GM23338 (cell line): ENCODE results near the gene TOB2. TPM values are rescaled to one million over a fixed set of nuclear protein-coding genes. Genes with fewer than 3 reads are reported as not detected.

Experiments used
- ATAC-seq: fragments of 200-7000 bp; cut with Tn5 transposase; 3 replicates; pipeline ENCODE4 v1.9.1; 2020
- DNase-seq: peaks from one replicate; pipeline ENCODE4 v3.0.0-alpha.2; 2015; ENCODE audit warnings: low spot score
- H2AFZ ChIP-seq: fragments of 200-600 bp; sonication (generic); 2 replicates; pipeline ENCODE4 v1.8.0; 2016; ENCODE audit warnings: antibody characterized with exemption, mild to moderate bottlenecking, moderate library complexity
- H3F3A ChIP-seq: fragments of 200-600 bp; sonication (generic); replicated peaks from 2 replicates; pipeline ENCODE4 v1.8.0; 2017; ENCODE audit warnings: antibody characterized with exemption, mixed run types, low read depth
- H3K27ac ChIP-seq: fragments of 200-600 bp; sonication (generic); 2 replicates; pipeline ENCODE4 v1.6.1; 2016; ENCODE audit warnings: low read depth
- H3K27me3 ChIP-seq: fragments of 200-600 bp; sonication (generic); 2 replicates; pipeline ENCODE4 v1.8.0; 2016; ENCODE audit warnings: mild to moderate bottlenecking, mixed run types, moderate library complexity; ENCODE audit not compliant: insufficient read depth
- H3K36me3 ChIP-seq: fragments of 200-600 bp; sonication (generic); 2 replicates; pipeline ENCODE4 v1.8.0; 2016; ENCODE audit warnings: mild to moderate bottlenecking; ENCODE audit not compliant: insufficient read depth
- H3K4me1 ChIP-seq: fragments of 200-600 bp; sonication (generic); 2 replicates; pipeline ENCODE4 v1.8.0; 2016; ENCODE audit warnings: mild to moderate bottlenecking, moderate library complexity; ENCODE audit not compliant: insufficient read depth
- H3K4me2 ChIP-seq: fragments of 200-600 bp; sonication (generic); 2 replicates; pipeline ENCODE4 v1.7.1; 2017; ENCODE audit warnings: mixed run types
- H3K4me3 ChIP-seq: fragments of 200-600 bp; sonication (generic); 2 replicates; pipeline ENCODE4 v1.6.1; 2016; ENCODE audit warnings: mixed run types
- H3K79me2 ChIP-seq: fragments of 200-600 bp; sonication (generic); replicated peaks from 2 replicates; pipeline ENCODE4 v1.8.0; 2017; ENCODE audit warnings: mild to moderate bottlenecking; ENCODE audit not compliant: insufficient read depth
- H3K9me2 ChIP-seq: fragments of 200-600 bp; sonication (generic); 2 replicates; pipeline ENCODE4 v1.8.0; 2017; ENCODE audit not compliant: insufficient read depth
- H4K20me1 ChIP-seq: fragments of 200-600 bp; sonication (generic); replicated peaks from 2 replicates; pipeline ENCODE4 v1.8.0; 2017; ENCODE audit warnings: mild to moderate bottlenecking; ENCODE audit not compliant: insufficient read depth
- H3K27ac Mint-ChIP-seq: 2 replicates; pipeline ENCODE4 v1.8.0; 2020; ENCODE audit warnings: inconsistent platforms, mild to moderate bottlenecking, moderate library complexity, mixed read lengths
- H3K27me3 Mint-ChIP-seq: 3 replicates; pipeline ENCODE4 v1.8.0; 2022; ENCODE audit warnings: low read depth, mild to moderate bottlenecking, moderate library complexity, mixed read lengths, inconsistent platforms; ENCODE audit not compliant: insufficient read depth, poor library complexity
- H3K36me3 Mint-ChIP-seq: 3 replicates; pipeline ENCODE4 v1.8.0; 2021; ENCODE audit warnings: low read depth, mild to moderate bottlenecking, inconsistent platforms, moderate library complexity, mixed read lengths
- H3K4me1 Mint-ChIP-seq: 3 replicates; pipeline ENCODE4 v1.8.0; 2020; ENCODE audit warnings: mild to moderate bottlenecking, inconsistent platforms, mixed read lengths
- H3K4me3 Mint-ChIP-seq: 3 replicates; pipeline ENCODE4 v1.8.0; 2021; ENCODE audit warnings: moderate library complexity, mild to moderate bottlenecking, inconsistent platforms, mixed read lengths
- H3K9me3 Mint-ChIP-seq: 3 replicates; pipeline ENCODE4 v1.8.0; 2020; ENCODE audit warnings: moderate library complexity, mild to moderate bottlenecking, inconsistent platforms, mixed read lengths
- CREB1 ChIP-seq: fragments of 250-450 bp; sonication (Bioruptor Pico); IDR thresholded peaks from 2 replicates; pipeline ENCODE4 v1.5.0; 2020; ENCODE audit warnings: low read depth, mild to moderate bottlenecking, moderate library complexity
- EZH2 ChIP-seq: fragments of 200-600 bp; sonication (generic); IDR thresholded peaks from one replicate; pipeline ENCODE4 v1.8.0; 2017; ENCODE audit warnings: antibody characterized with exemption, mild to moderate bottlenecking, low read depth; ENCODE audit not compliant: unreplicated experiment
- EZH2phosphoT487 ChIP-seq: fragments of 200-600 bp; sonication (generic); IDR thresholded peaks from one replicate; pipeline ENCODE4 v1.8.1; 2018; ENCODE audit warnings: antibody characterized with exemption; ENCODE audit not compliant: unreplicated experiment
- JUNB ChIP-seq: IDR thresholded peaks from one replicate; pipeline ENCODE4 v1.6.1; 2016; ENCODE audit warnings: antibody characterized with exemption; ENCODE audit not compliant: unreplicated experiment
- NANOG ChIP-seq: IDR thresholded peaks from 2 replicates; pipeline ENCODE4 v1.6.1; 2016; ENCODE audit warnings: antibody characterized with exemption, borderline replicate concordance
- POLR2AphosphoS5 ChIP-seq: IDR thresholded peaks from 2 replicates; pipeline ENCODE4 v1.6.1; 2016; ENCODE audit warnings: antibody characterized with exemption, low read depth
- STAT1 ChIP-seq: IDR thresholded peaks from one replicate; pipeline ENCODE4 v1.6.1; 2016; ENCODE audit warnings: antibody characterized with exemption; ENCODE audit not compliant: unreplicated experiment
- ZNF114 ChIP-seq: fragments of 250-450 bp; sonication (Bioruptor Pico); IDR thresholded peaks from 2 replicates; pipeline ENCODE4 v1.5.0; 2020; ENCODE audit warnings: mild to moderate bottlenecking, moderate library complexity
- ZNF331 ChIP-seq: fragments of 250-450 bp; sonication (Bioruptor Pico); IDR thresholded peaks from 2 replicates; pipeline ENCODE4 v1.5.0; 2020; ENCODE audit warnings: low read depth, mild to moderate bottlenecking, moderate library complexity
- polyA plus RNA-seq: library from polyadenylated mRNA; unstranded; fragments of >200 nt; fragmentation: Nextera tagmentation; extraction: Ambion mirVana; gene quantifications from 2 replicates; pipeline ENCODE4 v1.2.1, GENCODE V29; 2016
- total RNA-seq: library from RNA; depleted of rRNA; stranded (reverse); fragments of >200 nt; shearing (Covaris generic); gene quantifications from 2 replicates; pipeline ENCODE4 v1.2.3, GENCODE V29; 2014
- TF ChIP-seq, protein P1 (sequence below): IDR thresholded peaks from 2 replicates; pipeline ENCODE4 v1.6.1; 2016; ENCODE audit warnings: antibody characterized with exemption
- TF ChIP-seq, protein P2 (sequence below), 2 experiments: fragments of 200-600 bp in 1 of 2; sonication (generic) in 1 of 2; conservative IDR thresholded peaks; 2 replicates each; pipeline versions ENCODE4 v1.5.1 to v1.6.1; 2016 to 2017; ENCODE audit warnings: antibody characterized with exemption in 2 of 2, low read depth in 2 of 2, mild to moderate bottlenecking in 2 of 2, moderate library complexity in 1 of 2
- TF ChIP-seq, protein P3 (sequence below): IDR thresholded peaks from one replicate; pipeline ENCODE4 v1.6.1; 2018; ENCODE audit warnings: antibody characterized with exemption; ENCODE audit not compliant: unreplicated experiment

Gene TOB2
- total and polyA plus RNA-seq, 2 experiments from 2014 or later, result 27.3 to 47.2 TPM

DNA sequence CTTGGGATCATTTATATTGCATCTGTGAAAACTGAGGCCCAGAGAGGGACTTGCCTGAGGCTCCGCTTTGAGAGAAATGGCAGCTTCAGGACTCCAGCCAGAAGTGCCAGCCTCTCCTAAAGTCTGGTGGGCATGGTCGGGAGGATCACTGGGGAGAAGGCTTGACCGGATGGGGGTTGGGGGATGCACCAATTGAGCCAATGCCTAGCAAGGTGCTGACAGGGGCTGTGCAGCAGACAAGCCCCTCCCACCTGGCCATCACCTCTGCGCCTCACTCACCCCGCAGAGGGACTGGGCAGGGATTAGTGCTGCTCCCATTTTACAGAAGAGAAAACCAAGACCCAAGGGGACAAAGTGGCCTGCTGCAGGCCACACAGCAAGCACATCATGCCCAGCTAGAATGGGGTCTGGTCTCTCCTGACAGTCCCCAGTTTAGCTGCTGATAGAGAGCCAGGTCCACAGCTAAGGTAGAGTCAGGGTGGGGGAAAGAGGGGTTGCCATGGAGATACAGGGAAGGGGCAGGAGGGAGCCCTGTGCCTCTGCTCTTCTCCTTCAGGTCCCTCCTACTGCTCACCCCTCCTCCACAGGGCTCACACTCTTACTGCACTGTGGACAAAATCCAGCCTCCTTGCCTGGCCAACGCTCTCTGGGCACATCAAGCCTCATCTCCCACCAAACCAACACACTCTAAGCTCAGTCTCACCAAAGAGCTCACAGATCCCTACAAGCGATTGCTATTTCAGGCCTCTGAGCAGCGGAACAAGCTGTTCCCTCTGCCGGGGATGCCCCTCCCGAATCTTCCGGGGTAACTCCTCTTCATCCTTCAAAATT, 35.4 kb downstream of the TOB2 start:
- peaks cover 14% of the 10 kb centered on the region for H3K4me1 ChIP-seq
- Mint-ChIP-seq H3K9me3 (no peaks in the 10 kb centered on the region), H3K4me1 (peaks cover 22% of the 10 kb centered on the region), H3K27ac (0 out of 2 replicates have a peak overlapping the region, but pooled peaks have one; percentile 31), H3K36me3 (no peaks in the 10 kb centered on the region; the same call in 2 of the 3 replicates), H3K27me3 (peaks cover 16% of the 10 kb centered on the region), H3K4me3 (peak overlapping the region; percentile 10; the same call in 1 of the 3 replicates)
- TF ChIP-seq POLR2AphosphoS5, result no peak
- no peak for TF ChIP-seq CREB1 (CRISPR knock-in tag)
- no peak for TF ChIP-seq EZH2
- TF ChIP-seq, protein P1, sequence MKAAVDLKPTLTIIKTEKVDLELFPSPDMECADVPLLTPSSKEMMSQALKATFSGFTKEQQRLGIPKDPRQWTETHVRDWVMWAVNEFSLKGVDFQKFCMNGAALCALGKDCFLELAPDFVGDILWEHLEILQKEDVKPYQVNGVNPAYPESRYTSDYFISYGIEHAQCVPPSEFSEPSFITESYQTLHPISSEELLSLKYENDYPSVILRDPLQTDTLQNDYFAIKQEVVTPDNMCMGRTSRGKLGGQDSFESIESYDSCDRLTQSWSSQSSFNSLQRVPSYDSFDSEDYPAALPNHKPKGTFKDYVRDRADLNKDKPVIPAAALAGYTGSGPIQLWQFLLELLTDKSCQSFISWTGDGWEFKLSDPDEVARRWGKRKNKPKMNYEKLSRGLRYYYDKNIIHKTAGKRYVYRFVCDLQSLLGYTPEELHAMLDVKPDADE, result no peak
- TF ChIP-seq ZNF331, result no peak
- TF ChIP-seq EZH2phosphoT487, result no peak
- no peak for TF ChIP-seq ZNF114 (CRISPR knock-in tag)
- TF ChIP-seq, protein P2, sequence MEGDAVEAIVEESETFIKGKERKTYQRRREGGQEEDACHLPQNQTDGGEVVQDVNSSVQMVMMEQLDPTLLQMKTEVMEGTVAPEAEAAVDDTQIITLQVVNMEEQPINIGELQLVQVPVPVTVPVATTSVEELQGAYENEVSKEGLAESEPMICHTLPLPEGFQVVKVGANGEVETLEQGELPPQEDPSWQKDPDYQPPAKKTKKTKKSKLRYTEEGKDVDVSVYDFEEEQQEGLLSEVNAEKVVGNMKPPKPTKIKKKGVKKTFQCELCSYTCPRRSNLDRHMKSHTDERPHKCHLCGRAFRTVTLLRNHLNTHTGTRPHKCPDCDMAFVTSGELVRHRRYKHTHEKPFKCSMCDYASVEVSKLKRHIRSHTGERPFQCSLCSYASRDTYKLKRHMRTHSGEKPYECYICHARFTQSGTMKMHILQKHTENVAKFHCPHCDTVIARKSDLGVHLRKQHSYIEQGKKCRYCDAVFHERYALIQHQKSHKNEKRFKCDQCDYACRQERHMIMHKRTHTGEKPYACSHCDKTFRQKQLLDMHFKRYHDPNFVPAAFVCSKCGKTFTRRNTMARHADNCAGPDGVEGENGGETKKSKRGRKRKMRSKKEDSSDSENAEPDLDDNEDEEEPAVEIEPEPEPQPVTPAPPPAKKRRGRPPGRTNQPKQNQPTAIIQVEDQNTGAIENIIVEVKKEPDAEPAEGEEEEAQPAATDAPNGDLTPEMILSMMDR (conservative IDR thresholded peaks at IDR 0.05; ENCODE audit: low read depth in 2 of 2), result no peak
- TF ChIP-seq NANOG, result no peak
- TF ChIP-seq STAT1, result no peak
- DNase-seq (no peak), ATAC-seq (no peak)
- no peak overlapping the region for H3K27ac ChIP-seq
- H3K4me3 ChIP-seq, result no peak overlapping the region
- no peak overlapping the region for H3K4me2 ChIP-seq
- H4K20me1 ChIP-seq, result no peaks in the 10 kb centered on the region
- no peaks in the 10 kb centered on the region for H3K9me2 ChIP-seq
- no peaks in the 10 kb centered on the region for H3K27me3 ChIP-seq
- peaks cover 12% of the 10 kb centered on the region for H3F3A ChIP-seq
- H2AFZ ChIP-seq, result no peak overlapping the region
- no peaks in the 10 kb centered on the region for H3K36me3 ChIP-seq
- no peaks in the 10 kb centered on the region; the same call in 1 of the 2 replicates for H3K79me2 ChIP-seq

DNA sequence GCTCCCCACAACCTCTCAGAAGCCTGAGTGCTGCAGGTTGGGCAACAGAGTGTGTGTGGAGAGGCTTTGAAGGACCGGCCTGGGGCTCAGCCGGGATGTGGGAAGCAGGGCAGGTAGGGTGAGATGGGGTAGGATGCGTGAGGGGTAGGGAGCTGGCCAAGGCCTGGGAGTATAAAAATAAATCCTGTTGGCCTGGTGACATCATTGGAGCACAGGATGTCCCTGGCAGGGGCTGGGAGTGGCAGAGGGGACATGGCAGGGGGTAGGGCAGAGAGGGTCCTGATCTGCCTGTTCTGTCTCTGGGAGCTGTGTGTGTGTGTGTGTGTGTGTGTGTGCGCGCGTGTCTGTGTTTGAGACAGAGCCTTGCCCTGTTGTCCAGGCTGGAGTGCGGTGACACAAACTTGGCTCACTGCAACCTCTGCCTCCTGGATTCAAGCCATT, 36.3 kb downstream of the TOB2 start:
- H3K36me3 ChIP-seq, result no peaks in the 10 kb centered on the region
- ATAC-seq (no peak), DNase-seq (no peak)
- Mint-ChIP-seq H3K4me1 (peaks cover 22% of the 10 kb centered on the region), H3K27me3 (peaks cover 16% of the 10 kb centered on the region), H3K4me3 (no peak overlapping the region), H3K36me3 (no peaks in the 10 kb centered on the region; the same call in 2 of the 3 replicates), H3K9me3 (no peaks in the 10 kb centered on the region), H3K27ac (no peak overlapping the region)
- no peak overlapping the region for H3K4me3 ChIP-seq
- H3F3A ChIP-seq, result peaks cover 12% of the 10 kb centered on the region
- no peak overlapping the region for H3K4me2 ChIP-seq
- no peaks in the 10 kb centered on the region for H4K20me1 ChIP-seq
- no peak overlapping the region for H3K27ac ChIP-seq
- no peaks in the 10 kb centered on the region; the same call in 1 of the 2 replicates for H3K79me2 ChIP-seq
- H3K27me3 ChIP-seq, result no peaks in the 10 kb centered on the region
- no peak for TF ChIP-seq CREB1 (CRISPR knock-in tag)
- TF ChIP-seq, protein P1, result no peak
- TF ChIP-seq ZNF114 (CRISPR knock-in tag), result no peak
- TF ChIP-seq NANOG, result no peak
- no peak for TF ChIP-seq ZNF331
- TF ChIP-seq, protein P3, sequence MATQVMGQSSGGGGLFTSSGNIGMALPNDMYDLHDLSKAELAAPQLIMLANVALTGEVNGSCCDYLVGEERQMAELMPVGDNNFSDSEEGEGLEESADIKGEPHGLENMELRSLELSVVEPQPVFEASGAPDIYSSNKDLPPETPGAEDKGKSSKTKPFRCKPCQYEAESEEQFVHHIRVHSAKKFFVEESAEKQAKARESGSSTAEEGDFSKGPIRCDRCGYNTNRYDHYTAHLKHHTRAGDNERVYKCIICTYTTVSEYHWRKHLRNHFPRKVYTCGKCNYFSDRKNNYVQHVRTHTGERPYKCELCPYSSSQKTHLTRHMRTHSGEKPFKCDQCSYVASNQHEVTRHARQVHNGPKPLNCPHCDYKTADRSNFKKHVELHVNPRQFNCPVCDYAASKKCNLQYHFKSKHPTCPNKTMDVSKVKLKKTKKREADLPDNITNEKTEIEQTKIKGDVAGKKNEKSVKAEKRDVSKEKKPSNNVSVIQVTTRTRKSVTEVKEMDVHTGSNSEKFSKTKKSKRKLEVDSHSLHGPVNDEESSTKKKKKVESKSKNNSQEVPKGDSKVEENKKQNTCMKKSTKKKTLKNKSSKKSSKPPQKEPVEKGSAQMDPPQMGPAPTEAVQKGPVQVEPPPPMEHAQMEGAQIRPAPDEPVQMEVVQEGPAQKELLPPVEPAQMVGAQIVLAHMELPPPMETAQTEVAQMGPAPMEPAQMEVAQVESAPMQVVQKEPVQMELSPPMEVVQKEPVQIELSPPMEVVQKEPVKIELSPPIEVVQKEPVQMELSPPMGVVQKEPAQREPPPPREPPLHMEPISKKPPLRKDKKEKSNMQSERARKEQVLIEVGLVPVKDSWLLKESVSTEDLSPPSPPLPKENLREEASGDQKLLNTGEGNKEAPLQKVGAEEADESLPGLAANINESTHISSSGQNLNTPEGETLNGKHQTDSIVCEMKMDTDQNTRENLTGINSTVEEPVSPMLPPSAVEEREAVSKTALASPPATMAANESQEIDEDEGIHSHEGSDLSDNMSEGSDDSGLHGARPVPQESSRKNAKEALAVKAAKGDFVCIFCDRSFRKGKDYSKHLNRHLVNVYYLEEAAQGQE, result no peak
- TF ChIP-seq EZH2, result no peak
- no peak for TF ChIP-seq POLR2AphosphoS5
- no peak for TF ChIP-seq JUNB
- peaks cover 14% of the 10 kb centered on the region for H3K4me1 ChIP-seq
- H2AFZ ChIP-seq, result no peak overlapping the region
- H3K9me2 ChIP-seq, result no peaks in the 10 kb centered on the region
